Panc1 (cell line): Measurements from ENCODE around the gene RNF213. TPM values are rescaled to one million over a fixed set of nuclear protein-coding genes. Genes with fewer than 3 reads are reported as not detected.

Experiments used
- ATAC-seq: fragments of 200-7000 bp; cut with Tn5 transposase; 2 replicates; pipeline ENCODE4 v1.9.1; 2020; ENCODE audit warnings: mild to moderate bottlenecking, moderate library complexity
- BruUV-seq: library from RNA; stranded (reverse); fragments of 400-500 nt; replicated peaks from 2 replicates; lab custom pipeline; 2021; lab: Mats Ljungman, UMichigan
- CTCF ChIA-PET: fragments of 300-600 bp; sonication (Branson Sonifier 250); formaldehyde crosslinking; loops from one replicate; lab custom pipeline; 2022; ENCODE audit warnings: antibody characterized with exemption; lab: Charles Lee
- POLR2A ChIA-PET: fragments of 300-600 bp; sonication (Branson Sonifier 250); formaldehyde crosslinking; loops from one replicate; lab custom pipeline; 2022; ENCODE audit warnings: antibody characterized with exemption; lab: Charles Lee
- DNase-seq: peaks from one replicate; pipeline ENCODE4 v3.0.0-alpha.2; 2010; ENCODE audit warnings: low read depth, low spot score
- H3K27ac ChIP-seq: 2 replicates; pipeline ENCODE4 v1.5.1; 2011; ENCODE audit warnings: mild to moderate bottlenecking, low read length, inconsistent platforms
- H3K27me3 ChIP-seq: fragments of 200-500 bp; sonication (Bioruptor generic); 2 replicates; pipeline ENCODE4 v1.6.0; 2014; ENCODE audit warnings: low read length, inconsistent platforms; ENCODE audit not compliant: control insufficient read depth, insufficient read depth
- H3K36me3 ChIP-seq: fragments of 200-500 bp; sonication (Bioruptor generic); 2 replicates; pipeline ENCODE4 v1.5.1; 2014; ENCODE audit warnings: inconsistent platforms, mild to moderate bottlenecking, low read length, moderate library complexity; ENCODE audit not compliant: control insufficient read depth, insufficient read depth
- H3K4me1 ChIP-seq: 2 replicates; pipeline ENCODE4 v1.5.1; 2011; ENCODE audit warnings: inconsistent platforms, mild to moderate bottlenecking, low read length, moderate library complexity; ENCODE audit not compliant: control insufficient read depth, insufficient read depth
- H3K4me3 ChIP-seq, 2 experiments: 2 replicates each; pipeline ENCODE4 v1.5.1; 2011 to 2012; ENCODE audit warnings: low read depth in 2 of 2, low read length in 2 of 2, mild to moderate bottlenecking in 2 of 2, inconsistent platforms in 1 of 2, moderate library complexity in 1 of 2
- H3K9me3 ChIP-seq: fragments of 200-500 bp; sonication (Bioruptor generic); 2 replicates; pipeline ENCODE4 v1.5.1; 2014; ENCODE audit warnings: low read depth, mild to moderate bottlenecking, inconsistent platforms, low read length, moderate library complexity; ENCODE audit not compliant: control insufficient read depth, insufficient read depth
- POLR2AphosphoS5 ChIP-seq: IDR thresholded peaks from 2 replicates; pipeline ENCODE4 v1.6.1; 2012; ENCODE audit warnings: mild to moderate bottlenecking, low read depth, low read length, moderate library complexity
- SIN3A ChIP-seq: IDR thresholded peaks from 2 replicates; pipeline ENCODE4 v1.6.1; 2012; ENCODE audit warnings: low read depth, mild to moderate bottlenecking, low read length, moderate library complexity, borderline replicate concordance; ENCODE audit not compliant: insufficient read depth
- TCF7L2 ChIP-seq: IDR thresholded peaks from 2 replicates; pipeline ENCODE4 v1.6.1; 2011; ENCODE audit warnings: mild to moderate bottlenecking, low read depth, low read length, inconsistent platforms
- in situ Hi-C: cut with HindIII; loops from 2 replicates; pipeline ENCODE4 v1.10.0; 2016; ENCODE audit warnings: low sequenced_read_pairs, low pct_unique_long_range_greater_than_20kb
- intact Hi-C: fragments of 100-400 bp; cut with micrococcal nuclease; formaldehyde crosslinking; loops from one replicate; pipeline ENCODE4 v1.10.0; 2022; ENCODE audit not compliant: unreplicated experiment
- total RNA-seq: library from RNA; stranded (reverse); gene quantifications from one replicate; pipeline ENCODE4 v1.2.1, GENCODE V29; 2021; ENCODE audit not compliant: unreplicated experiment
- TF ChIP-seq, protein P1 (sequence below), 2 experiments: IDR thresholded peaks; 2 replicates each; pipeline ENCODE4 v1.6.1; 2011 to 2012; ENCODE audit warnings: low read depth in 2 of 2, control low read depth in 1 of 2, low read length in 1 of 2, mild to moderate bottlenecking in 1 of 2, moderate library complexity in 1 of 2; ENCODE audit not compliant: insufficient read depth in 1 of 2
- TF ChIP-seq, protein P2 (sequence below): fragments of 450-650 bp; IDR thresholded peaks from 2 replicates; pipeline ENCODE4 v1.5.1; 2017; ENCODE audit warnings: mild to moderate bottlenecking

The RNF213 gene
- total RNA-seq, 1 experiment from 2014 or later: 230 TPM

DNA sequence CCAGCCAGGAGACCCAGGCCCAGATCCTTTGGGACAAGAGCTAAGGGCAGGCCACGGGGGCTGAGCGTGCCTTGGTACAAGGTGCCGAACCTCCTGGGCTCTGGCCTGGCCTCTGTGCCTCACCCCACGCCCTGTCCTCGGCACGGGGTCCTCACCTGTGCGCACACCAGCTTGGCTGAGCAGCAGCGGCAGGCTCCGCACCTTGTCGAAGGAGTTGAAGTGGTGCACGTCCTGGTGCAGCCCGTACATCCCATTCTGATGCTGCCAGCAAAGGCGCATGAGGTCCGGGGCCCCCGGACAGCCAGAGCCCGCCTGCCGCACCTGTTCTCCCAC lies 45.8 kb upstream of the RNF213 start:
- POLR2A ChIA-PET: no interaction called here
- H3K4me1 ChIP-seq: peaks cover 7% of the 10 kb centered on the region
- in situ Hi-C loops (no loop called here), intact Hi-C loops (no loop called here)
- H3K4me3 ChIP-seq: no peak overlapping the region
- no peak for DNase-seq
- H3K9me3 ChIP-seq: no peaks in the 10 kb centered on the region
- TF ChIP-seq, protein P1, sequence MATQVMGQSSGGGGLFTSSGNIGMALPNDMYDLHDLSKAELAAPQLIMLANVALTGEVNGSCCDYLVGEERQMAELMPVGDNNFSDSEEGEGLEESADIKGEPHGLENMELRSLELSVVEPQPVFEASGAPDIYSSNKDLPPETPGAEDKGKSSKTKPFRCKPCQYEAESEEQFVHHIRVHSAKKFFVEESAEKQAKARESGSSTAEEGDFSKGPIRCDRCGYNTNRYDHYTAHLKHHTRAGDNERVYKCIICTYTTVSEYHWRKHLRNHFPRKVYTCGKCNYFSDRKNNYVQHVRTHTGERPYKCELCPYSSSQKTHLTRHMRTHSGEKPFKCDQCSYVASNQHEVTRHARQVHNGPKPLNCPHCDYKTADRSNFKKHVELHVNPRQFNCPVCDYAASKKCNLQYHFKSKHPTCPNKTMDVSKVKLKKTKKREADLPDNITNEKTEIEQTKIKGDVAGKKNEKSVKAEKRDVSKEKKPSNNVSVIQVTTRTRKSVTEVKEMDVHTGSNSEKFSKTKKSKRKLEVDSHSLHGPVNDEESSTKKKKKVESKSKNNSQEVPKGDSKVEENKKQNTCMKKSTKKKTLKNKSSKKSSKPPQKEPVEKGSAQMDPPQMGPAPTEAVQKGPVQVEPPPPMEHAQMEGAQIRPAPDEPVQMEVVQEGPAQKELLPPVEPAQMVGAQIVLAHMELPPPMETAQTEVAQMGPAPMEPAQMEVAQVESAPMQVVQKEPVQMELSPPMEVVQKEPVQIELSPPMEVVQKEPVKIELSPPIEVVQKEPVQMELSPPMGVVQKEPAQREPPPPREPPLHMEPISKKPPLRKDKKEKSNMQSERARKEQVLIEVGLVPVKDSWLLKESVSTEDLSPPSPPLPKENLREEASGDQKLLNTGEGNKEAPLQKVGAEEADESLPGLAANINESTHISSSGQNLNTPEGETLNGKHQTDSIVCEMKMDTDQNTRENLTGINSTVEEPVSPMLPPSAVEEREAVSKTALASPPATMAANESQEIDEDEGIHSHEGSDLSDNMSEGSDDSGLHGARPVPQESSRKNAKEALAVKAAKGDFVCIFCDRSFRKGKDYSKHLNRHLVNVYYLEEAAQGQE (IDR thresholded peaks at IDR 0.05; ENCODE audit: insufficient read depth in 1 of 2, low read depth in 2 of 2, low read length in 1 of 2): no peak
- TF ChIP-seq, protein P2, sequence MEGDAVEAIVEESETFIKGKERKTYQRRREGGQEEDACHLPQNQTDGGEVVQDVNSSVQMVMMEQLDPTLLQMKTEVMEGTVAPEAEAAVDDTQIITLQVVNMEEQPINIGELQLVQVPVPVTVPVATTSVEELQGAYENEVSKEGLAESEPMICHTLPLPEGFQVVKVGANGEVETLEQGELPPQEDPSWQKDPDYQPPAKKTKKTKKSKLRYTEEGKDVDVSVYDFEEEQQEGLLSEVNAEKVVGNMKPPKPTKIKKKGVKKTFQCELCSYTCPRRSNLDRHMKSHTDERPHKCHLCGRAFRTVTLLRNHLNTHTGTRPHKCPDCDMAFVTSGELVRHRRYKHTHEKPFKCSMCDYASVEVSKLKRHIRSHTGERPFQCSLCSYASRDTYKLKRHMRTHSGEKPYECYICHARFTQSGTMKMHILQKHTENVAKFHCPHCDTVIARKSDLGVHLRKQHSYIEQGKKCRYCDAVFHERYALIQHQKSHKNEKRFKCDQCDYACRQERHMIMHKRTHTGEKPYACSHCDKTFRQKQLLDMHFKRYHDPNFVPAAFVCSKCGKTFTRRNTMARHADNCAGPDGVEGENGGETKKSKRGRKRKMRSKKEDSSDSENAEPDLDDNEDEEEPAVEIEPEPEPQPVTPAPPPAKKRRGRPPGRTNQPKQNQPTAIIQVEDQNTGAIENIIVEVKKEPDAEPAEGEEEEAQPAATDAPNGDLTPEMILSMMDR: no peak
- TF ChIP-seq POLR2AphosphoS5: no peak
- H3K27ac ChIP-seq: no peak overlapping the region
- no peaks in the 10 kb centered on the region; the same call in none of the 2 replicates for H3K36me3 ChIP-seq
- no peaks in the 10 kb centered on the region for H3K27me3 ChIP-seq
- no TSS peak for BruUV-seq
- CTCF ChIA-PET: no interaction called here
- ATAC-seq: no peak

DNA sequence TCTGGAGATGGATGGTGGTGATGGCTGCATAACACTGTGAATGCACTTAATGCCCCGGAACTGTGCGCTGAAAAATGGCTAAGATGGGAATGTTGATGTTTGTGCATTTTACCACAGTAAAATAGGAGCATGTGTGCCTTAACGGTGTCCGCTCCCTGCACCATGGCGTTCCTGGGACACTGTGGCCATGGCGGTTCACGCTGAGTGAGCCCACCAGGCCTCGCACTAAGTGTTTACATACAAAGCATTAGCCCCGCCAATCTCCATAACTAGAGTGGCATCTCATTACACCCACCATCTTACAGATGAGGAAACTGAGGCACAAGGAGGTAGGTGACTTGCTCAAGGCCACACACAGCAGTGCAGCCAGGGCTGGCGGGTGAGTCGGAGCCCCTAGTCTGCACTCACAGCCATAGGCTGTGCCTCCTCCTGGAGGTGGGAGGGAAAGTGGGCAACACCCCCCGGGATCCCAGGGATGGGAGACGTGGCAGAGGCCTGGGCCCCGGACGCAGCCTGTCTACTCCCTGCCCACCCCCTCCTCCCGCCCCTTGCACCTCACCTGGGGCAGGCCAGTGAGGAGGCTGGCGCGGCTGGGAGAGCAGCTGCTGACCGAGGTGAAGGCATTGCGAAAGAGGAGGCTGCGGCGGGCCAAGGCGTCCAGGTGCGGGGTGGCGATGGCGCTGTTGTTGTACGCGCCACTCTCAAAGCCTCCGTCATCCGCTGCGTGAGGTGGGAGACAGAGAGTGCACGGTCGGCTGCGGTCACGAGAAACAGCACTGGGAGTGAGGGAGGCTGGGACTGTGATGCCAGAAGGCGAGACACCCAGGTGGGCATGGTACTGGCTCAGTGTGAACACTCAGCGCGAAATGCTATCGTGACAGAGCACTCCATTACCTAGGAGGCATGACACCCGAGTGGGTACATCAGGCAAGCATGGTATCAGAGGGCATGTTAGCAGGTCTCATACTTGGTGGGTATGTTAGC lies 43.9 kb upstream of the RNF213 start:
- ChIA-PET POLR2A (no interaction called here), CTCF (interaction anchor here (0.6 kb wide), 1 partner anchor 69 kb away, joined by 6 read pairs; no protein-coding TSS in a partner anchor)
- ATAC-seq: no peak
- peaks cover 14% of the 10 kb centered on the region for H3K4me1 ChIP-seq
- no peaks in the 10 kb centered on the region for H3K9me3 ChIP-seq
- no peak for DNase-seq
- no peaks in the 10 kb centered on the region for H3K27me3 ChIP-seq
- no peaks in the 10 kb centered on the region; the same call in none of the 2 replicates for H3K36me3 ChIP-seq
- TF ChIP-seq, protein P2: no peak
- TF ChIP-seq, protein P1 (IDR thresholded peaks at IDR 0.05; ENCODE audit: insufficient read depth in 1 of 2, low read depth in 2 of 2, low read length in 1 of 2): no peak
- TF ChIP-seq SIN3A (no peak), TCF7L2 (no peak), POLR2AphosphoS5 (no peak)
- no peak overlapping the region for H3K27ac ChIP-seq
- H3K4me3 ChIP-seq: no peak overlapping the region
- no TSS peak for BruUV-seq
- intact Hi-C loops: no loop called here
- in situ Hi-C loops: no loop called here
